Head of caudate nucleus (tissue), 42 donors: ENCODE measurements around the gene ZBTB20.

Source experiments
- DNase-seq, 42 donors: peaks; one replicate each; pipeline versions ENCODE4 v3.0.0 to v3.0.0-alpha.2; 2020 to 2021; ENCODE audit warnings: mixed read lengths in 7 of 42
- intact Hi-C: fragments of 100-400 bp; cut with DNase I; formaldehyde crosslinking; loops from one replicate; pipeline ENCODE4 v1.15.0; 2022

Gene ZBTB20

GRCh38 chr3:114376516-114377185 lies 770.4 kb downstream of the ZBTB20 start:
- DNase-seq: no peak
- intact Hi-C loops: loop anchor here (10.0 kb wide), 1 partner anchor 788 kb away; no protein-coding TSS in a partner anchor

- DNase-seq: no peak
- intact Hi-C loops: loop anchor here (10.0 kb wide), 1 partner anchor 789 kb away; no protein-coding TSS in a partner anchor
Measured at GRCh38 chr3:114375608-114376421, 771.3 kb downstream of the ZBTB20 start.

GRCh38 chr3:114374433-114374990 lies 772.6 kb downstream of the ZBTB20 start:
- intact Hi-C loops: loop anchor here (10.0 kb wide), 1 partner anchor 790 kb away; no protein-coding TSS in a partner anchor
- no peak for DNase-seq

GRCh38 chr3:114370537-114371174 lies 776.4 kb downstream of the ZBTB20 start:
- intact Hi-C loops: loop anchor here (10.0 kb wide), 1 partner anchor 794 kb away; no protein-coding TSS in a partner anchor
- no peak for DNase-seq

- no peak for DNase-seq
- intact Hi-C loops: no loop called here
Measured at GRCh38 chr3:114365909-114366308, 781.2 kb downstream of the ZBTB20 start.

- intact Hi-C loops: no loop called here
- DNase-seq: peak in 22 of 42 donors; percentile 13 to 76 (median 38)
Measured at GRCh38 chr3:114364806-114365654, 782.1 kb downstream of the ZBTB20 start.

- intact Hi-C loops: no loop called here
Measured at GRCh38 chr3:114363554-114364202, 783.4 kb downstream of the ZBTB20 start.

GRCh38 chr3:114362815-114363214 lies 784.3 kb downstream of the ZBTB20 start:
- DNase-seq: peak in 3 of 42 donors; percentile 19 to 42 (median 21)
- intact Hi-C loops: no loop called here

More at GRCh38 chr3:114363554-114364202, 783.4 kb downstream of the ZBTB20 start:
- DNase-seq: peak in 2 of 42 donors; percentile 38 to 46

- no peak for DNase-seq
- intact Hi-C loops: no loop called here
Measured at GRCh38 chr3:114361391-114361790, 785.7 kb downstream of the ZBTB20 start.

- intact Hi-C loops: no loop called here
- DNase-seq: no peak
Measured at GRCh38 chr3:114356525-114356924, 790.6 kb downstream of the ZBTB20 start.

GRCh38 chr3:114356066-114356465 lies 791.0 kb downstream of the ZBTB20 start:
- intact Hi-C loops: no loop called here
- no peak for DNase-seq

- no peak for DNase-seq
- intact Hi-C loops: no loop called here
Measured at GRCh38 chr3:114355653-114356052, 791.4 kb downstream of the ZBTB20 start.

GRCh38 chr3:114351822-114352145 lies 795.3 kb downstream of the ZBTB20 start:
- intact Hi-C loops: no loop called here

GRCh38 chr3:114351123-114351821 lies 795.8 kb downstream of the ZBTB20 start:
- no peak for DNase-seq
- intact Hi-C loops: no loop called here

More at GRCh38 chr3:114351822-114352145, 795.3 kb downstream of the ZBTB20 start:
- DNase-seq: no peak

GRCh38 chr3:114350690-114351089 lies 796.4 kb downstream of the ZBTB20 start:
- intact Hi-C loops: no loop called here
- DNase-seq: no peak

- DNase-seq: no peak
- intact Hi-C loops: no loop called here
Measured at GRCh38 chr3:114350271-114350670, 796.8 kb downstream of the ZBTB20 start.

- DNase-seq: no peak
- intact Hi-C loops: no loop called here
Measured at GRCh38 chr3:114344492-114344891, 802.6 kb downstream of the ZBTB20 start.
